HG03060 (cell line): ENCODE data around the gene PGBD5.

ENCODE experiments used
- ATAC-seq: cut with Tn5 transposase; IDR thresholded peaks from one replicate; pipeline ENCODE4 v1.9.1; 2021; ENCODE audit warnings: low read depth, moderate number of reproducible peaks; ENCODE audit not compliant: unreplicated experiment

Gene PGBD5

DNA sequence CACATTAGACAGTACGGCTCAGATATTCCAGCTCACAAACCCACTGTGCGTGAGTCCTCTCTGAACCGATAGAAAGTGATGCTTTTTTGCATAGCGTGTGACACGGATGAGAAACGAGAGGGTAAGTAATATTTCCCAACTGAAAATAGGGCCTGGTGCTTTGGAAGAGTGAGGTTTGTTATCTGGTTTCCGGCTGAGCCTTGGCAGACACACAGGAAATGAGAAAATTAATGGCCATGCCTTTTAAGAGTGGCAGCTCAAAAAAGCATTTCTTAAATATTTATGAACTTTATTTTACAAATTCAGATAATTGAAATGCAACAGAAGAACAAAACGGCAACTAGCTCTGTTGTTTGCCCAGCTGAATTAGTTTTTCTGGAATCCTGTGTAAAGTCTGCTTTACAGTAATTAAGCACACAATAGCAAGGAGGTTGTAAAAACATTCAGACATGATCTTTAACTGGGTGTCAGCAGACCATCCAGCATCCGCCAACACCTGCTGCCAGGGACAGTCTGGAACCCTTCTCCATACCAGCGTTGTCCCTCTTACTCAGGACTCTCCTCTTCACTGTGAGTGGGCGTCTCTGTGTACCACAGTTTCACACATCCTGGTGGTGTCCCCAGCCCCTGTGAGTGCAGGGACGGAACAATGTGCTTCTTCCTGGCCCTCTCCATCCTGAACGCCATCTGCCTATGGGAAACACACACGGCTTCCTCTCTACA is 155.4 kb downstream of the PGBD5 start:
- ATAC-seq = peak; percentile 41

DNA sequence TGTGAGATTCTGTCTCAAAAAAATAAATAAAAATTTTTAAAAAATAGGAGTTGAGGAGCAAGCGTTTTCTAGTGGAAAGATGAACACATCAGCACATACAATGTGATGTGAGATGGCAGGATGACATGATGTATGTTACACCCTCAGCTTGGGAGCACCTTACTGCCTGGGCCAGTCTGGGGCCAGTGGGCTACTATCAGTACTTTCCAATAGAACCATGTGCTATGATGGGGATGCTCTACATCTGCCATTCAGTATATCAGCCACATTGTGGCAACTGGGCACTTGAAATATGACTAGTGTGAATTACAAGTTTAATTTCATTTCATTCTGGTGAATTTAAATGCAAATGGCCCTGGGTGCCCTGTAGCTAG is 156.0 kb downstream of the PGBD5 start:
- ATAC-seq = no peak

DNA sequence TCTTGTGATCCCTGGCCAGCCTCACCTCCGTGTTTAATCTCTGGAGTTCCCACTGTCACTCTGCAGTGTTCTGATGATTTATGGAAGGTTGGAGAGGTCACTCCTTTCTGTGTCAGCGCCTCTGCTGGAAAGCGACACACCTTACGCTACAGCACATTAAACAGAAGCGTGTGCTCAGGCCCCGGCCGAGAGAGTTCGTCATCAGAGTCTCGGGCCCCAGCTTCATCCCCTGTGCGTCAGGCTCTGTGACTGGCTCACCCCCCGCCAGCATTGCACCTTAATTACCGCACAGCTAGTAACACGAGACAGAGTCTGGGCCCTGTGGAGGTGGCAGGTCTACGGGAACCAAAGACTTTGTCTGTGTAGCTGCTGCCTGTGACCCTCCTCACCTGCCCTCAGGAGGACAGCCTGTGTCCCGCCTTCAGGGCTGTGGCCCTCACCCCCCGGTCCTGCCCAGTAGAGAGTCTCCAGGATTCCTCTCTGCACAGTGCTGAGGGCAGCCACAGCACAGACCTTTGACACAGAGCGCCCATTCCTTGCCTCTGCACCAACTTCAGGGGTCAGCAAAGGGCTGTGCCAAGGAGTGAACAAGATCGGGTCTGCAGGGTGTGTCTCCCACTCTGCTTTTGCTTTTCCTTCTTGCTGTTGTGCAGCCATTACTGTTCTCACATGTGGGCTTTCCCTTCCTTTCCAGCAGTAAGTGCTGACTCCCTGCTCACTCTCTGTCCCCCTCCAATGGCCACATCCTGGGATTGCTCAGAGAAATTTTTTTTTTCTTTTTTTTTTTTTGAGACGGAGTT is 157.6 kb downstream of the PGBD5 start:
- no peak for ATAC-seq

GRCh38 chr1:230267338-230268065 is 158.6 kb downstream of the PGBD5 start:
- no peak for ATAC-seq

- ATAC-seq = no peak
Observed at GRCh38 chr1:230266456-230266855, 159.7 kb downstream of the PGBD5 start.

- ATAC-seq = no peak
Observed at GRCh38 chr1:230265200-230266115, 160.7 kb downstream of the PGBD5 start.
